LNCaP clone FGC (cell line): ENCODE data around the gene SYF2.
"Not testable (repeated sequence)": the region's sequence is repeated elsewhere in the genome, so short reads cannot be mapped to it uniquely, and the experiment has no call there.

Experiments used
- DNase-seq: peaks from one replicate; pipeline ENCODE4 v3.0.0-alpha.2; 2011; ENCODE audit warnings: low read depth
- H3K4me3 ChIP-seq: 2 replicates; pipeline ENCODE4 v1.5.1; 2011; ENCODE audit warnings: mild to moderate bottlenecking, low read depth, low read length, control low read depth
- CTCF ChIP-seq: IDR thresholded peaks from 2 replicates; pipeline ENCODE4 v1.5.1; 2012; ENCODE audit warnings: mild to moderate bottlenecking; ENCODE audit not compliant: control insufficient read depth, insufficient read depth; ENCODE audit errors: extremely low read depth

Gene SYF2

GRCh38 chr1:25193229-25193628 lies 39.1 kb downstream of the SYF2 start:
- H3K4me3 ChIP-seq, result no peak overlapping the region
- TF ChIP-seq CTCF, result no peak
- DNase-seq, result no peak

- no peak overlapping the region for H3K4me3 ChIP-seq
- no peak for DNase-seq
- no peak for TF ChIP-seq CTCF
Observed at GRCh38 chr1:25192154-25192553, 40.1 kb downstream of the SYF2 start.

- TF ChIP-seq CTCF, result no peak
- no peak for DNase-seq
- no peak overlapping the region for H3K4me3 ChIP-seq
Observed at GRCh38 chr1:25190260-25190659, 42.0 kb downstream of the SYF2 start.

- DNase-seq, H3K4me3 ChIP-seq: not testable (repeated sequence)
Observed at GRCh38 chr1:25187904-25188303, 44.4 kb downstream of the SYF2 start.

- no peak for TF ChIP-seq CTCF
- H3K4me3 ChIP-seq, result no peak overlapping the region
- DNase-seq, result no peak
Observed at GRCh38 chr1:25187077-25187476, 45.2 kb downstream of the SYF2 start.

GRCh38 chr1:25186161-25187007 lies 45.9 kb downstream of the SYF2 start:
- H3K4me3 ChIP-seq, result no peak overlapping the region
- TF ChIP-seq CTCF, result no peak
- DNase-seq, result no peak

- no peak for TF ChIP-seq CTCF
- no peak for DNase-seq
- no peak overlapping the region for H3K4me3 ChIP-seq
Observed at GRCh38 chr1:25185409-25186160, 46.7 kb downstream of the SYF2 start.
